Caco-2 (cell line): ENCODE measurements around the gene KLHDC10. TPM values are rescaled to one million over a fixed set of nuclear protein-coding genes. Genes with fewer than 3 reads are reported as not detected.
A peak's percentile ranks its signal among the peaks of the same experiment; 100 is the strongest.

Source experiments
- BruUV-seq: library from RNA; stranded (reverse); fragments of 400-500 nt; replicated peaks from 2 replicates; lab custom pipeline; 2021; lab: Mats Ljungman, UMichigan
- CTCF ChIA-PET: fragments of 300-600 bp; sonication (Branson Sonifier 250); formaldehyde crosslinking; loops from one replicate; lab custom pipeline; 2022; ENCODE audit warnings: antibody characterized with exemption; lab: Charles Lee
- POLR2A ChIA-PET: fragments of 300-600 bp; sonication (Branson Sonifier 250); formaldehyde crosslinking; loops from one replicate; lab custom pipeline; 2022; ENCODE audit warnings: antibody characterized with exemption; lab: Charles Lee
- DNase-seq, 2 experiments: peaks; one replicate each; pipeline versions ENCODE4 v3.0.0 to v3.0.0-alpha.2; 2020 to 2022
- H3K27me3 ChIP-seq: replicated peaks from 2 replicates; pipeline ENCODE4 v1.6.0; 2011; ENCODE audit warnings: low read length; ENCODE audit not compliant: control insufficient read depth, insufficient read depth
- H3K36me3 ChIP-seq: 2 replicates; pipeline ENCODE4 v1.5.1; 2011; ENCODE audit warnings: low read length; ENCODE audit not compliant: control insufficient read depth, insufficient read depth
- H3K4me1 ChIP-seq: fragments of 250-450 bp; sonication (Bioruptor Pico); 2 replicates; pipeline ENCODE4 v1.5.1; 2020; ENCODE audit warnings: mild to moderate bottlenecking
- H3K4me3 ChIP-seq: 2 replicates; pipeline ENCODE4 v1.5.1; 2011; ENCODE audit warnings: low read depth, mild to moderate bottlenecking, control low read depth, low read length
- H3K9me3 ChIP-seq: fragments of 250-450 bp; sonication (Bioruptor Pico); 2 replicates; pipeline ENCODE4 v1.5.1; 2020; ENCODE audit warnings: mild to moderate bottlenecking, moderate library complexity
- H3K27ac Mint-ChIP-seq: one replicate; pipeline ENCODE4 v1.8.0; 2022; ENCODE audit warnings: mixed read lengths; ENCODE audit not compliant: unreplicated experiment
- H3K27me3 Mint-ChIP-seq: one replicate; pipeline ENCODE4 v1.8.0; 2022; ENCODE audit warnings: mixed read lengths; ENCODE audit not compliant: insufficient read depth, unreplicated experiment
- H3K36me3 Mint-ChIP-seq: one replicate; pipeline ENCODE4 v1.8.0; 2022; ENCODE audit warnings: mild to moderate bottlenecking, mixed read lengths; ENCODE audit not compliant: insufficient read depth, unreplicated experiment
- H3K4me1 Mint-ChIP-seq: one replicate; pipeline ENCODE4 v1.8.0; 2022; ENCODE audit warnings: low read depth, mixed read lengths; ENCODE audit not compliant: unreplicated experiment
- H3K4me3 Mint-ChIP-seq: one replicate; pipeline ENCODE4 v1.8.0; 2022; ENCODE audit warnings: mild to moderate bottlenecking, moderate library complexity, mixed read lengths; ENCODE audit not compliant: unreplicated experiment
- H3K9me3 Mint-ChIP-seq: one replicate; pipeline ENCODE4 v1.8.0; 2022; ENCODE audit warnings: mixed read lengths; ENCODE audit not compliant: unreplicated experiment
- CTCF ChIP-seq, 2 experiments: fragments of 200-600 bp in 1 of 2; IDR thresholded peaks; 1 replicate in 1 of 2; 2 replicates in 1 of 2; pipeline versions ENCODE4 v1.5.1 to v1.8.0; 2011 to 2022; ENCODE audit warnings: antibody characterized with exemption in 1 of 2, control low read depth in 1 of 2, inconsistent platforms in 1 of 2, low read depth in 1 of 2, low read length in 1 of 2, mild to moderate bottlenecking in 1 of 2, moderate library complexity in 1 of 2; ENCODE audit not compliant: insufficient read depth in 1 of 2, severe bottlenecking in 1 of 2, unreplicated experiment in 1 of 2
- intact Hi-C: fragments of 100-400 bp; cut with micrococcal nuclease; formaldehyde crosslinking; loops from one replicate; pipeline ENCODE4 v1.10.0; 2022; ENCODE audit not compliant: unreplicated experiment
- total RNA-seq: library from RNA; stranded (reverse); gene quantifications from 2 replicates; pipeline ENCODE4 v1.2.3, GENCODE V29; 2022

KLHDC10 gene
- total RNA-seq, 1 experiment from 2014 or later, result 22.3 TPM

- Mint-ChIP-seq H3K36me3 (peaks cover 16% of the 10 kb centered on the region), H3K27ac (peak overlapping the region; percentile 65), H3K27me3 (no peaks in the 10 kb centered on the region), H3K4me3 (peak overlapping the region; percentile 84), H3K4me1 (peaks cover 26% of the 10 kb centered on the region), H3K9me3 (no peaks in the 10 kb centered on the region)
- H3K4me3 ChIP-seq, result peak overlapping the region; percentile 75
- no peaks in the 10 kb centered on the region for H3K36me3 ChIP-seq
- BruUV-seq, result no TSS peak
- POLR2A ChIA-PET, result interaction anchor here (0.6 to 1.4 kb wide), 6 partner anchors 11 to 279 kb away, joined by 3 to 23 read pairs (median 3); partner anchors contain the start of gene TMEM209
- no peaks in the 10 kb centered on the region for H3K9me3 ChIP-seq
- intact Hi-C loops, result loop anchor here (1.0 to 5.0 kb wide), 2 partner anchors 134 to 761 kb away; partner anchors contain the start of gene TMEM209
- CTCF ChIA-PET, result interaction anchor here (0.7 to 1.3 kb wide), 3 partner anchors 13 to 637 kb away, joined by 3 to 6 read pairs (median 4); partner anchors contain the start of gene STRIP2
- DNase-seq, result no peak
- TF ChIP-seq CTCF (IDR thresholded peaks at IDR 0.05; ENCODE audit: insufficient read depth in 1 of 2, low read depth in 1 of 2, low read length in 1 of 2, severe bottlenecking in 1 of 2, unreplicated experiment in 1 of 2), result no peak
- no peaks in the 10 kb centered on the region for H3K27me3 ChIP-seq
- H3K4me1 ChIP-seq, result peaks cover 13% of the 10 kb centered on the region
Measured at GRCh38 chr7:130070861-130071622, 708 bp downstream of the KLHDC10 start.

GRCh38 chr7:130071701-130072622 lies 1.6 kb downstream of the KLHDC10 start:
- peak overlapping the region; percentile 84 for H3K4me3 Mint-ChIP-seq
- CTCF ChIA-PET, result interaction anchor here (0.5 to 1.2 kb wide), 10 partner anchors 12 to 725 kb away, joined by 3 to 14 read pairs (median 4); partner anchors contain the start of gene TMEM209
- Histone ChIP-seq H3K9me3 (no peaks in the 10 kb centered on the region), H3K4me1 (peaks cover 13% of the 10 kb centered on the region), H3K36me3 (no peaks in the 10 kb centered on the region), H3K27me3 (no peaks in the 10 kb centered on the region), H3K4me3 (peak overlapping the region; percentile 75)
- peaks cover 26% of the 10 kb centered on the region for H3K4me1 Mint-ChIP-seq
- peak; percentile 89 to 97 for TF ChIP-seq CTCF (IDR thresholded peaks at IDR 0.05; ENCODE audit: insufficient read depth in 1 of 2, low read depth in 1 of 2, low read length in 1 of 2, severe bottlenecking in 1 of 2, unreplicated experiment in 1 of 2)
- H3K27me3 Mint-ChIP-seq, result no peaks in the 10 kb centered on the region
- H3K27ac Mint-ChIP-seq, result no peak overlapping the region
- no TSS peak for BruUV-seq
- intact Hi-C loops, result loop anchor here (1.0 to 5.0 kb wide), 6 partner anchors 83 to 760 kb away; no protein-coding TSS in a partner anchor
- POLR2A ChIA-PET, result no interaction called here
- H3K36me3 Mint-ChIP-seq, result peaks cover 16% of the 10 kb centered on the region
- DNase-seq, result peak; percentile 76
- no peaks in the 10 kb centered on the region for H3K9me3 Mint-ChIP-seq
